H1 (cell line): ENCODE measurements around the gene CHD6.

ENCODE experiments used
- CBX8 ChIP-seq: fragments of 300-800, 300-1000 bp; sonication (generic); IDR thresholded peaks from 2 replicates; pipeline ENCODE4 v1.7.1; 2016; ENCODE audit warnings: low read depth, low read length, borderline replicate concordance
- CHD2 ChIP-seq: IDR thresholded peaks from 2 replicates; pipeline ENCODE4 v1.6.1; 2012; ENCODE audit warnings: low read length, improper control_type of control experiment
- CREB1 ChIP-seq: IDR thresholded peaks from 2 replicates; pipeline ENCODE4 v1.6.1; 2012; ENCODE audit warnings: inconsistent platforms
- CTCF ChIP-seq, 3 experiments: IDR thresholded peaks; 1 replicate in 2 of 3; 2 replicates in 1 of 3; pipeline versions ENCODE4 v1.5.1 to v1.6.1; 2011; ENCODE audit warnings: low read length in 3 of 3, mild to moderate bottlenecking in 3 of 3, inconsistent platforms in 2 of 3, low read depth in 1 of 3, moderate library complexity in 1 of 3; ENCODE audit not compliant: insufficient read depth in 1 of 3; ENCODE audit errors: control extremely low read depth in 1 of 3
- EP300 ChIP-seq, 2 experiments: IDR thresholded peaks; 1 replicate in 1 of 2; 2 replicates in 1 of 2; pipeline ENCODE4 v1.6.1; 2011 to 2012; ENCODE audit warnings: low read depth in 2 of 2, low read length in 2 of 2, mild to moderate bottlenecking in 2 of 2, borderline replicate concordance in 1 of 2, inconsistent platforms in 1 of 2, moderate library complexity in 1 of 2
- JUN ChIP-seq: IDR thresholded peaks from 2 replicates; pipeline ENCODE4 v1.6.1; 2011; ENCODE audit warnings: low read depth, mild to moderate bottlenecking, improper control_type of control experiment, low read length
- MAFK ChIP-seq: IDR thresholded peaks from 2 replicates; pipeline ENCODE4 v1.6.1; 2012; ENCODE audit warnings: low read depth, mild to moderate bottlenecking, improper control_type of control experiment, low read length
- SP4 ChIP-seq: IDR thresholded peaks from 2 replicates; pipeline ENCODE4 v1.6.1; 2012; ENCODE audit warnings: low read length, inconsistent platforms
- SRF ChIP-seq: IDR thresholded peaks from 2 replicates; pipeline ENCODE4 v1.6.1; 2011; ENCODE audit warnings: mild to moderate bottlenecking, low read depth, low read length, moderate library complexity
- ZNF274 ChIP-seq: IDR thresholded peaks from 2 replicates; pipeline ENCODE4 v1.7.0; 2012; ENCODE audit warnings: low read length, borderline replicate concordance; ENCODE audit errors: extremely low read depth

- TF ChIP-seq CTCF (IDR thresholded peaks at IDR 0.05; ENCODE audit: control extremely low read depth in 1 of 3, insufficient read depth in 1 of 3, low read depth in 1 of 3, low read length in 3 of 3): no peak
- no peak for TF ChIP-seq EP300 (IDR thresholded peaks at IDR 0.05; ENCODE audit: borderline replicate concordance in 1 of 2, low read depth in 2 of 2, low read length in 2 of 2)
- TF ChIP-seq CHD2: no peak
- TF ChIP-seq CBX8: no peak
- no peak for TF ChIP-seq SP4
- no peak for TF ChIP-seq ZNF274
- TF ChIP-seq SRF: no peak
- no peak for TF ChIP-seq CREB1
- TF ChIP-seq MAFK: no peak
- TF ChIP-seq JUN: no peak
Observed at GRCh38 chr20:41443691-41444090, 174.5 kb downstream of the CHD6 start.
